NCI-H1436 (cell line): ENCODE measurements around the gene TTPAL.
"Not testable (repeated sequence)": the region's sequence is repeated elsewhere in the genome, so short reads cannot be mapped to it uniquely, and the experiment has no call there.

Experiments
- DNase-seq: peaks from one replicate; lab custom pipeline; 2025; lab: John Stamatoyannopoulos, UW

TTPAL gene

DNA sequence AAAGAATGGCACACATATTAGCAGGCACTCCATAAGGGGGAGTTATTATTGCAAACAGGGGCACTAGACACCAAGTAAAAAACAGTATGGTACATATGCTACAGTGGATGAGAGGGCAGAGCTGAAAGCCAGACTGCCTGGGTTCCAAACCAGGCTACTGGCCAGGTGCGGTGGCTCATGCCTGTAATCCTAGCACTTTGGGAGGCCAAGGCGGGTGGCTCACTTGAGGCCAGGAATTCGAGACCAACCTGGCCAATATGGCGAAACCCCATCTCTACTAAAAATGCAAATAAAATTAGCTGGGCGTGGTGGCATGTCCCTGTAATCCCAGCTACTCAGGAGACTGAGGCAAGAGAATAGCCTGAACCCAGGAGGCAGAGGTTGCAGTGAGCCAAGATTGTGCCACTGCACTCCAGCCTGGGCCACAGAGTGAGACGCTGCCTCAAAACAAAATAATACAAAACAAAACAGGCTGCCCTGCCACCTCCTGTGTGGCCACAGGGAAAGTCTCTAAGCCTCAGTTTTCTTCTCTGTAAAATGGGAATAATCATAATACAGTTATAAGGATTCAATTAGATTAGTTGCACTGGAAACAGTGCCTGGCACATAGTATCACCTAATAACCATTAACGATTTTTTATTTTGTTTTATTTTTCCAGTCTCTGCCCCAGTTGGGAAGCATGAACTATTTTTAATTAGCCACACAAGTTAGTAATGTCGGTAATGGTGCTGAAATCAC, 7.5 kb upstream of the TTPAL start:
- DNase-seq = no peak

- DNase-seq = no peak
Measured at GRCh38 chr20:44470327-44470726, 5.3 kb upstream of the TTPAL start.

GRCh38 chr20:44471481-44471882, 4.2 kb upstream of the TTPAL start:
- no peak for DNase-seq

GRCh38 chr20:44472283-44472682, 3.4 kb upstream of the TTPAL start:
- DNase-seq = not testable (repeated sequence)

GRCh38 chr20:44475372-44475693, 341 bp upstream of the TTPAL start:
- no peak for DNase-seq

- DNase-seq = no peak
Measured at GRCh38 chr20:44477151-44477550, 1.5 kb downstream of the TTPAL start.

GRCh38 chr20:44478206-44478605, 2.5 kb downstream of the TTPAL start:
- DNase-seq = no peak

GRCh38 chr20:44479643-44480042, 4.0 kb downstream of the TTPAL start:
- no peak for DNase-seq

GRCh38 chr20:44480097-44480496, 4.4 kb downstream of the TTPAL start:
- DNase-seq = no peak

DNA sequence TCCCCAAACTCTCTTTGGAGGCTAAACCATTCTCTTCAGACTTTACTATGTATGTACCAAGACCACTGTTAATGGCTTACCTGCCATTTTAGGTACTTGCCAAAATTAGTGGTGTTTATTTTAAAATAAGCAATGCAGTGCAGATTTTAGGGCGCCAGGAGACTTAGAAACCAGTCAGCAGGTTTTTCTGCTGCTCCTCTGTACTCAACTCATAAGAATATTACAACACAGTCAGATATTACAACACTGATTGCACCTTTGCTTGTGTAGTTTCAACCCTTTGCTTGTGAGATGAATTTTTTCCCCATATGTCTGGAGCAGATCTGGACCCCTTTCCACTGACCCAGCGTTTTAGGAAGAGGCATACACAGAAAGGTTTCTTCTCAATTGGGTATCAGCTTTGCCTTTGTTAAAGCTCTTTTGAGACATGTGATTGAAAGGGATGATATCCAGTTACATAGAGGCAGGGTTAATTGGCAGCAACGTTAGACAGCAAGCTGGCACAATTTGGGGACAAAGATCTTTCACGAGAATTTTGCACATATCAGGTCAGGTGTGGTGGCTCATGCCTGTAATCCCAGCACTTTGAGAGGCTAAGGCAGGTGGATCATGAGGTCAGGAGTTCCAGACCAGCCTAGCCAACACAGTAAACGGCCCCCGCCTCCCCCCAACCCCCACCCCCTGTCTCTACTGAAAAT, 6.2 kb downstream of the TTPAL start:
- DNase-seq = peak; percentile 6

GRCh38 chr20:44483112-44483511, 7.4 kb downstream of the TTPAL start:
- no peak for DNase-seq

- no peak for DNase-seq
Measured at GRCh38 chr20:44485078-44485829, 9.6 kb downstream of the TTPAL start.

- no peak for DNase-seq
Measured at GRCh38 chr20:44485830-44486198, 10.1 kb downstream of the TTPAL start.

DNA sequence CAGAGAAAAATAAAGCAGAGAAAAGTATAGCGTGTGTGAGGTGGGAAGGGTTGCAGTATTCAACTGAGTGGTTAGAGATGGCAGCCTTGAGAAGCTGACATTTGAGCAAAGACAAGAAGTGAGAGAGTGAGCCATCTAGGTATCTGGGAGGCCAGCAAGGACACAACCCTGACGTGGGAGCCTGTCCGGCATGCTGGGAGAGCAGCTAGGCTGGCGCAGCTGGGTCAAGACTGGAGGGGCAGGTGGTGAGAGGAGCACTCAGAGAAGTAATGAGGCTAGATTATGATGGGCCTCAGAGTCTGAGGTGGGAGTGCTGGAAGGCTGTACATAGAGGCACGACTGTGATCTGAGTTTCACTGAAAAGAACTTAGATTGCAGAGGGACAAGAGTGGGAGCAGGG, 12.9 kb downstream of the TTPAL start:
- no peak for DNase-seq

DNA sequence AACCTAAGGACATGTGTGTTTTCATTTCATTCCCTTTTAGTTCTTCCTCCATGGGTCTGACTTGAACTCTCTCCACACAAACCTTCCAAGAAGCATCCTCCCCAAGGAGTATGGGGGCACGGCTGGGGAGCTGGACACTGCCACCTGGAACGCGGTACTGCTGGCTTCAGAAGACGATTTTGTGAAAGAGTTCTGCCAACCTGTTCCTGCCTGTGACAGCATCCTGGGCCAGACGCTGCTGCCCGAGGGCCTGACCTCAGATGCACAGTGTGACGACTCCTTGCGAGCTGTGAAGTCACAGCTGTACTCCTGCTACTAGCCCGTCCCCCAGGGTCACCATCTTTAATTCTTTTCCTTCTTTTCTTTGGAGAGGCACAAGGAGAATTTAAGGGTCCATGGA, 13.5 kb downstream of the TTPAL start:
- no peak for DNase-seq

GRCh38 chr20:44489931-44490330, 14.3 kb downstream of the TTPAL start:
- DNase-seq = no peak

GRCh38 chr20:44491635-44492395, 16.1 kb downstream of the TTPAL start:
- no peak for DNase-seq

GRCh38 chr20:44494266-44494665, 18.6 kb downstream of the TTPAL start:
- no peak for DNase-seq

GRCh38 chr20:44494681-44495080, 19.0 kb downstream of the TTPAL start:
- no peak for DNase-seq

DNA sequence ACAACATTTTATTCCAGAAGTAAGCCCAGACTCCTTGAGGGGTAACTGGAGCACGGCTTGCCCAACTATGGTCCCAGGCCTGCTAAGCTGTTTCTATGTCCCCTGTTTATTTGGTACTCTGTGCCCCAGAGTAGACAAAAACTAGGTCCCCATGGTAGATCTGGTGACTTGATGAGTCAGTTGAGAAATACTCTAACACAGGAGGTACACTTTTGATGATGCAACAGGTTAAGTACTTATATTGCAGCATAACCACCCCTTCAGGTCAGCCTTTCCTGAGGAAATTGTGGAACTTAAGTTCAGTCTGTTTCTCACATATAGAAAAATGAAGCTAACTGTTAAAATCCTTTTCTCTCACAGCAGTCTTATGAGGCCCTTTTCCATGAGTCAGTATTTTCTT, 19.6 kb downstream of the TTPAL start:
- DNase-seq = no peak

GRCh38 chr20:44495802-44496481, 20.3 kb downstream of the TTPAL start:
- no peak for DNase-seq

GRCh38 chr20:44496976-44497375, 21.3 kb downstream of the TTPAL start:
- no peak for DNase-seq
